ENCODE measurements around the gene NFASC.

DNA sequence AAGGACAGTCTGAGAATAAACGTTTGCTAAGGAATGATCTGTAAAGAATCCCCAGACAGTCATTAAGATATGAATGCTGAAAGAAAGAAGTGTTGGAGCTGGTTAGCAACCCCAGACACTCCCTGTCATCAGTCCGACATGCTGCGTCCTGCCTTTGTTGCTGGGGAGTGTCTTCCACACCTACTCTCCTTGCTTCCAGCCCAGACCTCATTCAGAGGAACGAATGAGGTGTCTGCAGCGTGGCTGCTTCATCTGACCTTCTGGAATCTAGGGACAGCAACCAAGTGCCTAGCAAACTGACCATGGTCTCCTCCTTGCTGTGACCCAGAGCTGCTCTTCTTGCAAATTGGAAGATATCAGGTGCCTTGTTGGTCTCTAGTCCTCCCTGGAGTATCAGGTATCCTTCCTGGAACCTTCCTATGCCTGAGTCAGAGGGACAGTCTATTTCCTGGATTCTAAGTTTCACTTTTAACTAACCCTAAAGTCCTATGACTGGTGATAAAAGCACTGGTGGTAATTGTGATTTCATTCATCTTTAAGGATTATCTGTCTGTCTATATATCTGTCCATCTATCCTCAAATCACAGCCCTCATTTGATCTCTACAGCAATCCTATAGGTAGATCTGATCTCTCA lies 45.3 kb downstream of the NFASC start:
- TF ChIP-seq, protein P1, sequence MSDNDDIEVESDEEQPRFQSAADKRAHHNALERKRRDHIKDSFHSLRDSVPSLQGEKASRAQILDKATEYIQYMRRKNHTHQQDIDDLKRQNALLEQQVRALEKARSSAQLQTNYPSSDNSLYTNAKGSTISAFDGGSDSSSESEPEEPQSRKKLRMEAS (IDR thresholded peaks at IDR 0.05; ENCODE audit: insufficient read depth, insufficient read length), result no peak
- TF ChIP-seq JUN (IDR thresholded peaks at IDR 0.05; ENCODE audit: borderline replicate concordance, insufficient read depth, insufficient read length, low read depth), result no peak
- no peak for TF ChIP-seq POLR2A (IDR thresholded peaks at IDR 0.05; ENCODE audit: low read depth, low read length)
- TF ChIP-seq, protein P2, sequence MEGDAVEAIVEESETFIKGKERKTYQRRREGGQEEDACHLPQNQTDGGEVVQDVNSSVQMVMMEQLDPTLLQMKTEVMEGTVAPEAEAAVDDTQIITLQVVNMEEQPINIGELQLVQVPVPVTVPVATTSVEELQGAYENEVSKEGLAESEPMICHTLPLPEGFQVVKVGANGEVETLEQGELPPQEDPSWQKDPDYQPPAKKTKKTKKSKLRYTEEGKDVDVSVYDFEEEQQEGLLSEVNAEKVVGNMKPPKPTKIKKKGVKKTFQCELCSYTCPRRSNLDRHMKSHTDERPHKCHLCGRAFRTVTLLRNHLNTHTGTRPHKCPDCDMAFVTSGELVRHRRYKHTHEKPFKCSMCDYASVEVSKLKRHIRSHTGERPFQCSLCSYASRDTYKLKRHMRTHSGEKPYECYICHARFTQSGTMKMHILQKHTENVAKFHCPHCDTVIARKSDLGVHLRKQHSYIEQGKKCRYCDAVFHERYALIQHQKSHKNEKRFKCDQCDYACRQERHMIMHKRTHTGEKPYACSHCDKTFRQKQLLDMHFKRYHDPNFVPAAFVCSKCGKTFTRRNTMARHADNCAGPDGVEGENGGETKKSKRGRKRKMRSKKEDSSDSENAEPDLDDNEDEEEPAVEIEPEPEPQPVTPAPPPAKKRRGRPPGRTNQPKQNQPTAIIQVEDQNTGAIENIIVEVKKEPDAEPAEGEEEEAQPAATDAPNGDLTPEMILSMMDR (IDR thresholded peaks at IDR 0.05; ENCODE audit: extremely low read depth in 1 of 2, insufficient read depth in 1 of 2, low read depth in 1 of 2, low read length in 2 of 2), result no peak
- no peak for TF ChIP-seq POLR2AphosphoS5 (IDR thresholded peaks at IDR 0.05; ENCODE audit: insufficient read depth, low read depth, low read length)
- no peak for TF ChIP-seq EZH2 (IDR thresholded peaks at IDR 0.05; ENCODE audit: borderline replicate concordance, low read depth, low read length, severe bottlenecking)
- no peak for TF ChIP-seq MYC (IDR thresholded peaks at IDR 0.05; ENCODE audit: low read depth, low read length)
- TF ChIP-seq GATA2 (IDR thresholded peaks at IDR 0.05; ENCODE audit: insufficient read depth, insufficient read length, low read depth, low read length), result no peak
